Calu3 (cell line): ENCODE results near the gene SLC52A3. TPM values are rescaled to one million over a fixed set of nuclear protein-coding genes. Genes with fewer than 3 reads are reported as not detected.

Experiments used
- BruUV-seq: library from RNA; stranded (reverse); fragments of 400-500 nt; replicated peaks from 2 replicates; lab custom pipeline; 2021; lab: Mats Ljungman, UMichigan
- CTCF ChIA-PET: fragments of 300-600 bp; sonication (Branson Sonifier 250); formaldehyde crosslinking; loops from one replicate; lab custom pipeline; 2022; ENCODE audit warnings: antibody characterized with exemption; lab: Charles Lee
- DNase-seq: peaks from one replicate; pipeline ENCODE4 v3.0.0; 2022
- H3K27ac Mint-ChIP-seq: one replicate; pipeline ENCODE4 v1.8.0; 2022; ENCODE audit warnings: mixed read lengths; ENCODE audit not compliant: unreplicated experiment
- H3K27me3 Mint-ChIP-seq: one replicate; pipeline ENCODE4 v1.8.0; 2022; ENCODE audit warnings: mixed read lengths; ENCODE audit not compliant: unreplicated experiment
- H3K36me3 Mint-ChIP-seq: one replicate; pipeline ENCODE4 v1.8.0; 2022; ENCODE audit warnings: mild to moderate bottlenecking, moderate library complexity, mixed read lengths; ENCODE audit not compliant: insufficient read depth, unreplicated experiment
- H3K4me1 Mint-ChIP-seq: one replicate; pipeline ENCODE4 v1.8.0; 2022; ENCODE audit warnings: mild to moderate bottlenecking, low read depth, mixed read lengths; ENCODE audit not compliant: unreplicated experiment
- H3K4me3 Mint-ChIP-seq: one replicate; pipeline ENCODE4 v1.8.0; 2022; ENCODE audit warnings: mild to moderate bottlenecking, low read depth, moderate library complexity, mixed read lengths; ENCODE audit not compliant: unreplicated experiment
- H3K9me3 Mint-ChIP-seq: one replicate; pipeline ENCODE4 v1.8.0; 2022; ENCODE audit warnings: low read depth, mixed read lengths; ENCODE audit not compliant: unreplicated experiment
- intact Hi-C: fragments of 100-400 bp; cut with micrococcal nuclease; formaldehyde crosslinking; loops from one replicate; pipeline ENCODE4 v1.10.0; 2022; ENCODE audit not compliant: unreplicated experiment
- total RNA-seq: library from RNA; stranded (reverse); gene quantifications from 2 replicates; pipeline ENCODE4 v1.2.3, GENCODE V29; 2022
- TF ChIP-seq, protein P1 (sequence below): fragments of 200-600 bp; IDR thresholded peaks from one replicate; pipeline ENCODE4 v1.8.0; 2022; ENCODE audit warnings: antibody characterized with exemption; ENCODE audit not compliant: unreplicated experiment

Gene SLC52A3
- total RNA-seq, 1 experiment from 2014 or later, result 11.1 TPM

DNA sequence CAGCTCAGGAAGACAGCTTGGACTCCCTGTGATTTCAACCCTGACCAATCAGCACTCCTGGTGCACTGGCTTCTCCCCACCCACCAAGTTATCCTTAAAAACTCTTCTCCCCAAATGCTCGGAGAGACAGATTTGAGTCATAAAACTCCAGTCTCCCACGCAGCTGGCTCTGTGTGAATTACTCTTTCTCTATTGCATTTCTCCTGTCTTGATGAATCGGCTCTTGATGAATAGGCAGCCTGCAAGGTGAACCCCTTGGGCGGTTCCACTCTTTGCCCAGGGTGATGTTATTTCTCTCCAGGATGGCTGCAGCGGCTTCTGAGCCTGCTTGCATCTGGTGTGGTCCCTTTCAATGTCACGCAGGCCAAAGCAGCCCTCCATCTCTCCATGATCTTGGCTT, 12.4 kb downstream of the SLC52A3 start:
- DNase-seq, result no peak
- peaks cover 8% of the 10 kb centered on the region for H3K4me1 Mint-ChIP-seq
- no peak overlapping the region for H3K4me3 Mint-ChIP-seq
- TF ChIP-seq, protein P1, sequence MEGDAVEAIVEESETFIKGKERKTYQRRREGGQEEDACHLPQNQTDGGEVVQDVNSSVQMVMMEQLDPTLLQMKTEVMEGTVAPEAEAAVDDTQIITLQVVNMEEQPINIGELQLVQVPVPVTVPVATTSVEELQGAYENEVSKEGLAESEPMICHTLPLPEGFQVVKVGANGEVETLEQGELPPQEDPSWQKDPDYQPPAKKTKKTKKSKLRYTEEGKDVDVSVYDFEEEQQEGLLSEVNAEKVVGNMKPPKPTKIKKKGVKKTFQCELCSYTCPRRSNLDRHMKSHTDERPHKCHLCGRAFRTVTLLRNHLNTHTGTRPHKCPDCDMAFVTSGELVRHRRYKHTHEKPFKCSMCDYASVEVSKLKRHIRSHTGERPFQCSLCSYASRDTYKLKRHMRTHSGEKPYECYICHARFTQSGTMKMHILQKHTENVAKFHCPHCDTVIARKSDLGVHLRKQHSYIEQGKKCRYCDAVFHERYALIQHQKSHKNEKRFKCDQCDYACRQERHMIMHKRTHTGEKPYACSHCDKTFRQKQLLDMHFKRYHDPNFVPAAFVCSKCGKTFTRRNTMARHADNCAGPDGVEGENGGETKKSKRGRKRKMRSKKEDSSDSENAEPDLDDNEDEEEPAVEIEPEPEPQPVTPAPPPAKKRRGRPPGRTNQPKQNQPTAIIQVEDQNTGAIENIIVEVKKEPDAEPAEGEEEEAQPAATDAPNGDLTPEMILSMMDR, result no peak
- no TSS peak for BruUV-seq
- peaks cover 4% of the 10 kb centered on the region for H3K36me3 Mint-ChIP-seq
- H3K27me3 Mint-ChIP-seq, result no peaks in the 10 kb centered on the region
- CTCF ChIA-PET, result no interaction called here
- H3K27ac Mint-ChIP-seq, result no peak overlapping the region
- H3K9me3 Mint-ChIP-seq, result no peaks in the 10 kb centered on the region
- intact Hi-C loops, result no loop called here

GRCh38 chr20:754904-755303, 13.4 kb downstream of the SLC52A3 start:
- H3K27me3 Mint-ChIP-seq, result no peaks in the 10 kb centered on the region
- no peak overlapping the region for H3K27ac Mint-ChIP-seq
- DNase-seq, result no peak
- intact Hi-C loops, result no loop called here
- BruUV-seq, result no TSS peak
- H3K36me3 Mint-ChIP-seq, result peaks cover 4% of the 10 kb centered on the region
- H3K4me1 Mint-ChIP-seq, result peaks cover 8% of the 10 kb centered on the region
- TF ChIP-seq, protein P1, result no peak
- CTCF ChIA-PET, result interaction anchor here (1.4 kb wide), 1 partner anchor 16 kb away, joined by 9 read pairs; no protein-coding TSS in a partner anchor
- H3K9me3 Mint-ChIP-seq, result no peaks in the 10 kb centered on the region
- H3K4me3 Mint-ChIP-seq, result no peak overlapping the region

DNA sequence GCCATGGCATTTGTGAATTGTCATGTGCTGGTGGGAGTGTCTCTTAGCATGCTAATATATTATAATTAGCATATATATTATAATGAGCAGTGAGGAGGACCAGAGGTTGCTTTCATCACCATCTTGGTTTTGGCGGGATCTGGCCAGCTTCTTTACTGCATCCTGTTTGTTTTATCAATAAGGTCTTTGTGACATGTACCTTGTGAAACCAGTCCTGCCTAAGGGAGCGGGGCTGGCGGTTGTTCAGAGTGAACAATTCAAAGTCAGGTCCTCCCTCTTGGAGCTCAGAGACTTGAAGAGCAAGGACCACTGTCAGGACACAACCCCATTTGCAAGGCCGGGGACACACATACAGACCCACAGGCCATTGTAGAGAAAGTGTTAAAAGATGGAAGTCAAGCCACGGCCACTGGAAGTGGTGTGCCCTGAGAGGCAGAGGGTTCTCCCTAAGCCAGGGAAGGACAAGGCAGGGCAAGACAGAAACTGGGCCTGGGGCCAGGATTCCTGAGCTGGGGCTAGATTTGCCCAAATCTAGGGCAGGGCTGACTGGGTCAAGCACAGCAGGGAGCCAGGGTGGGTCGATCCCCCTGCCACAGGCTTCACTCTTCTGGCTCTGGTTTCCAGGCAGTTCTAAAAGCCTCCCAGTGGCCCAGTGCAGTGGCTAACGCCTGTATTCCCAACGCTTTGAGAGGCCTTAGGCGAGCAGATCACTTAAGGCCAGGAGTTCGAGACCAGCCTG, 14.2 kb downstream of the SLC52A3 start:
- DNase-seq, result peak; percentile 54
- Mint-ChIP-seq H3K4me3 (no peak overlapping the region), H3K27me3 (no peaks in the 10 kb centered on the region), H3K4me1 (peaks cover 8% of the 10 kb centered on the region), H3K27ac (no peak overlapping the region), H3K9me3 (no peaks in the 10 kb centered on the region), H3K36me3 (peaks cover 4% of the 10 kb centered on the region)
- BruUV-seq, result no TSS peak
- intact Hi-C loops, result no loop called here
- CTCF ChIA-PET, result interaction anchor here (1.4 to 1.9 kb wide), 2 partner anchors 14 to 15 kb away, joined by 9 to 10 read pairs; partner anchors contain the start of gene SLC52A3
- TF ChIP-seq, protein P1, result no peak

- no TSS peak for BruUV-seq
- H3K4me3 Mint-ChIP-seq, result no peak overlapping the region
- H3K27ac Mint-ChIP-seq, result no peak overlapping the region
- CTCF ChIA-PET, result interaction anchor here (0.6 to 1.9 kb wide), 3 partner anchors 15 to 235 kb away, joined by 3 to 10 read pairs (median 4); partner anchors contain the start of gene SLC52A3
- no peak for DNase-seq
- H3K4me1 Mint-ChIP-seq, result peaks cover 8% of the 10 kb centered on the region
- TF ChIP-seq, protein P1, result no peak
- peaks cover 4% of the 10 kb centered on the region for H3K36me3 Mint-ChIP-seq
- H3K9me3 Mint-ChIP-seq, result no peaks in the 10 kb centered on the region
- no peaks in the 10 kb centered on the region for H3K27me3 Mint-ChIP-seq
- intact Hi-C loops, result no loop called here
These were observed 15.2 kb downstream of the SLC52A3 start for GRCh38 chr20:753136-753535.
